ENCODE data around the gene SUPT4H1.

- TF ChIP-seq CTCF (optimal IDR thresholded peaks at IDR 0.05 in 1 of 3, IDR thresholded peaks at IDR 0.05 in 1 of 3, conservative IDR thresholded peaks at IDR 0.05 in 1 of 3; ENCODE audit: extremely low read depth in 1 of 3, insufficient read depth in 2 of 3, low read length in 3 of 3) = no peak
- TF ChIP-seq EZH2 (IDR thresholded peaks at IDR 0.05; ENCODE audit: low read length) = no peak
Measured at GRCh38 chr17:58365980-58366595, 14.1 kb upstream of the SUPT4H1 start.
